LNCAP (cell line): ENCODE data around the gene PANX2.
A peak's percentile ranks its signal among the peaks of the same experiment; 100 is the strongest.

ENCODE experiments used
- TF ChIP-seq, protein P1 (sequence below): fragments of 450-650 bp; IDR thresholded peaks from 2 replicates; pipeline ENCODE4 v1.5.1; 2017; ENCODE audit warnings: mild to moderate bottlenecking

PANX2 gene

DNA sequence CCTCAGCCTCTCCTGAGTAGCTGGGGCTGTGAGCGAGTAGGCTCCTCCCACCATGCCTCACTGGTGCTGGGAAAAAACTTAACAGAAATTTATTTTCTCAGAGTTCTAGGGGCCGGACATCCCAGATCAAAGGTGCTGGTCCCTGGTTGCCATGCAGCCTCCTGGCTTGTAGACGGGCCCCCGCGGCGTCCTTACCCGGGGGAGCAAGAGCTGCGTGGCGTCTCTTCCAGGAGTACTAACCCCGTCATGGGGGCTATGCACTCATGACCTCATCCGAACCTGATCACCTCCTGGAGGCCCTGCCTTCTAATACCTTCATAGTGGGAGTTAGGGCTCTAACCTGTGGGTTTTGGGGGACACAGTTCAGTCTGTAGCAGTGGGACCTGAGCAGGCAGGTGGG is 17.8 kb downstream of the PANX2 start:
- TF ChIP-seq, protein P1, sequence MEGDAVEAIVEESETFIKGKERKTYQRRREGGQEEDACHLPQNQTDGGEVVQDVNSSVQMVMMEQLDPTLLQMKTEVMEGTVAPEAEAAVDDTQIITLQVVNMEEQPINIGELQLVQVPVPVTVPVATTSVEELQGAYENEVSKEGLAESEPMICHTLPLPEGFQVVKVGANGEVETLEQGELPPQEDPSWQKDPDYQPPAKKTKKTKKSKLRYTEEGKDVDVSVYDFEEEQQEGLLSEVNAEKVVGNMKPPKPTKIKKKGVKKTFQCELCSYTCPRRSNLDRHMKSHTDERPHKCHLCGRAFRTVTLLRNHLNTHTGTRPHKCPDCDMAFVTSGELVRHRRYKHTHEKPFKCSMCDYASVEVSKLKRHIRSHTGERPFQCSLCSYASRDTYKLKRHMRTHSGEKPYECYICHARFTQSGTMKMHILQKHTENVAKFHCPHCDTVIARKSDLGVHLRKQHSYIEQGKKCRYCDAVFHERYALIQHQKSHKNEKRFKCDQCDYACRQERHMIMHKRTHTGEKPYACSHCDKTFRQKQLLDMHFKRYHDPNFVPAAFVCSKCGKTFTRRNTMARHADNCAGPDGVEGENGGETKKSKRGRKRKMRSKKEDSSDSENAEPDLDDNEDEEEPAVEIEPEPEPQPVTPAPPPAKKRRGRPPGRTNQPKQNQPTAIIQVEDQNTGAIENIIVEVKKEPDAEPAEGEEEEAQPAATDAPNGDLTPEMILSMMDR, result no peak

DNA sequence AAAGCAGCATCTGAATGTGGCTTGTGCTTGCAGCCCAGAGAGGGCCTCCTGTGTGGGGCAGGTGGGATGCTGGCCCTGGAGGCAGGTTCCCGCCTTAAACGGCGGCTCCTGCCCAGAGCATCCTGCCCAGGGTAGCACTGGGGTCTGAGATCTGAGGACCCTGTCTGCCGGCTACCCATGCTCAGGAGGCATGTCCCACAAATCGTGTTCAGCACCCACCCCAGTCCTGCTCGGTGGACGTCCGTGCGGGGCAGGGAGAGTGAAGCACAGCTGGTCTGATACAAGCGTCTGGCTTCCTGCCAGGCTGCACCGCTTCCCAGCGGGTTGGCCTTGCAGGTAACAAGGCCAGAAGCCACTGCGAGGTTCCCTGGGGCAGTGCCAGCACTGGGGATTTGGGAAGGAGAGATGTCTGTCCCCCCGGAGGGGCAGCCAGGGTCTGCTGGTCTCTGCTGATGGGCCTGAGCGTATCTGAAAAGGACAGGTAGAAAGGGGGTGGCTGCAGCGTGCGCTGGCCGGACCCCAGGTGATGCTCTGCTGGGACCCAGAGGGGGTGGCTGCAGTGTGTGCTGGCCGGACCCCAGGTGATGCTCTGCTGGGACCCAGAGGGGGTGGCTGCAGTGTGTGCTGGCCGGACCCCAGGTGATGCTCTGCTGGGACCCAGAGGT is 18.8 kb downstream of the PANX2 start:
- TF ChIP-seq, protein P1, result no peak

DNA sequence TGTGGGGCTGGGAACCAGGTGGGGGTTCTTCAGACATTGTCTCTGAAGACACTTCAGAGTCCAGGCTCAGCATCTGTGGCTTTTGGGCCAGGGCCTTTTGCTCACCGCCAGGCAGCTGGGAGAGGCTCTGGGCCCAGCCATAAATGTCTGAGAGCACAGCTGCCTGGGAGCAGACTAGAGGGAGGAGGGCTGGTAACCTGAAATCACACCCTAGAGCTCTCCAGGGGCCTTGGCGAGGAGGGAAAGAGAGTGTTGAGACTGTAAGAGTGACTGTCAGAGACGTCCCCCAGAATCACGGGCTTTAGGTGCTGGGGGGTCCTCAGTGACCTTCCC is 19.3 kb downstream of the PANX2 start:
- TF ChIP-seq, protein P1, result no peak

DNA sequence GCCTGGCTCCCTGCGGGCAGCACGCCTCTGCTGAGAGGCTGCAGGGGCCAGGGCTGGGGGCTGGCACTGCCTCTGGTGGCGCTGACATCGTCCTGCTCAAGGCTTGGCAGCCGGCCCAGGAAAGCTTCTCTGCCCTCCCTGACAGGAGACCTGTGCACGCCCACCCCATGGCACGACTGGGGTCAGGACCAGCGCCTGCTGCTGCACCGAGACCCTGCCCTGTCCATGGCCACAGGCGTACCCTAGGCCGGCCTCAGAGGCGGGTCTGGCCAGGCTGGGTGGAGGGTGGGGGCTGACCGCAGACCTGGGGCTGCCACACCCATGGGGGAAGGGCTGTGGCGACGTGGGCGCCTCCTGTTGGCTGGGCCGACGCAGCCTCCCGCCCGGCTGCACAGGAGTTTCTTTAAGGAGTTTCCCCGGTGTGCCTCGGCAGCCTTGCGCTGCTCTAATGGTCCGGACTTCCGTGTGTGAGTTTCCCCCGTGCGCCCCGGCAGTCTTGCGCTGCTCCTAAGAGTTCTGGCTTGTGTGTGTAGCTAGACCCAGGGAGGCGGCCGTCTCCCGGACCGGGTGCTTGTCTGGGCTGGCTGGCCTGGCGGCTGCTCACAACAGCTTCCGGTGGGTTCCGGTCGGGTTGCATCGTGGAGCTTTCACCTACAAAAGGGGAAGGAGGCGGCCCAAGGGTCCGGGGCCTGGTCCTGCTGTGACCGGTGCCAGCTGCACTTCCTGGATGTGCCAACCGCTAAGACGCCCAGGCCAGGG is 19.8 kb downstream of the PANX2 start:
- TF ChIP-seq, protein P1, result peak; percentile 53

DNA sequence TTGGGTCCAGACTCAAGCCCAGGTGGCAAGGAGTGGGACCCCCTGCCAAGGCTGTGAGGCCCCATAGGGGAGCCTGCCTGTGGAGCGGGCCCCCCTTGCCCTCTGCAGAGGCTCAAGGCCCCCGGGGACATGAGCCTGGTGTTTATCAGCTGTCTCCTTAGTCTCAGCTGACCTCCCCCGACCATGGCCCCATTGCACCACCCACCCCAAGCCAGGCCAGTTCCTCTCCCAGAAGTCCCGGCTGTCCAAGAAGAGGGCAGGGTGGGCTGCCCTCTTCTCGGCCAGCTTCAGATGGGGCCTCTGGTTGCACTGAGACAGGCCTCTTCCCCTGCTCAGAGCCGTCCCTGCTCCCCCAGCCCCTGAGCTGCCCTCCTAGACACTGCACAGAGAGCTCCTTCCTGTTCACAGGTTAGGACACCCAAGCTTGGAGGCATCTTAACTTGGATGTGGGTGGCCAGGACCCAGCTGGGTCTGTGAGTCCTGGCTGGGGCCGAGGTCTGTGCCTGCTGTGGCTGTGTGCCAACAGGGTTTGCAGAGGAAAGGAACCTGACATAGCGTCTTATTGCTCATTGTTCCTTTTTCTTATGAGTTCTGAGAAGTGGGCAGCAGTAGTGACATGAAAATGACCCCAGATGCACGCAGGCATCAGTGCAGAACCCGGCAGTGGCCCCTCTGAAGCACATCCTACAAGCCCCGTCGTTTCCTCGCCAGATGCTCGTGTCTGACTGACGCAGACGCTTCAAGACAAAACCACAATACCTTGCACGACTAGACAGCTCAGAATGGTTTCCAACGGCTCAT is 20.6 kb downstream of the PANX2 start:
- TF ChIP-seq, protein P1, result no peak

DNA sequence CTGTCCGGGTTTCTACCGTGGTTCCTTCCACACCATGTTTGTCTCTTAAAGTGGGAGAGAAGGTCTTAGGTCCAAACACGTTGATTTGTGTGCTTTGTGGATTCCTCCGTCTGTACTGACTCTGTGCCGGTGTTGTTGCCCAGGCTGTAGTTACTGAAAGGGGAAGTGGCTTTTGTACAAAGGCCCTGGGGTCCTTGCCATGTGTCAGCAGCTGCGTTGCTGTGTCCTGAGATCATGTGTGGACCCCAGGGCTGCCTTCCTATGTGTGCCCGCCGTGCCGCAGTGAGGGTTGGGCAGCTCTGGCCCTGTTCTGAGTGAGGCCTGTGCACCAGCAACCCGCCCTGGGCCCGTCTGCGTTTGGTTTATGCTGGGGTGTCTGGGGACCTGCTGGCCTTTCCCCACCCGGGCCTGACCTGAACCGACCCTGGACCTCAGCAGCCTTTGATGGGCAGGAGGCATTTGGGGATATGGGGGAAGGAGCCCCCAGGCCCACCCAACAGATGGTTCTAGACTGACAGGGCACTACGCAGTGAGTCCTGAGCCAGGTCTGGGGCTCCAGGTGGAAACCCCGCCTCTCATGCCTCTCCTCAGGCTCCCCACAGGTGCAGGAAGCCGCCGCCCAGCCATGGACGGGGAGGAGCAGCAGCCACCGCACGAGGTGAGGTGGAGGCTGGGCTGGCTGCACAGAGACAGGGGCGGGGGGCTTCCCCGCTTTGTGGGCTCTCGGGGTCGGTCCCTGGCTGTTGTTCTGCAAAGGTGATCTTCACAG is 22.1 kb downstream of the PANX2 start:
- TF ChIP-seq, protein P1, result no peak

DNA sequence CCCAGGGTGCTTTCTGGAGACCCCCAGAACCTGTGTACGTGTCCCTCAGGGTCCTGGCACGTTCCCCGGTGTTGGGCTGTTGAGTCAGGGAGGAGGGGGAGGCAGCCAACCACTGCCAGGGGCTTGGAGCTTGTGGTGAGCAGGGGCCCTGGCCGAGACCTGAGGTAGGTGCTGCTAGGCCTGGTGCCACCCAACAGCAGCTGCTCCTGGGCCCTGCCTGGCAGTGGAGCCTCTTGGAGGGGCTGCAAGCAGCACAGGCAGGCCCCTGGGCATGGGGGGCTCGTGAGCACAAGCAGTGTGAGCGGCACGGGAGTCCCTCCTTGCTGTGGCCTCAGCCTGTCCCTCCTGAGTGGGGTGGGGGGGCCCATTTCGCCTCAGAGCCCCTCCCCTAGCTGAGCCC is 23.1 kb downstream of the PANX2 start:
- TF ChIP-seq, protein P1, result no peak
